Gastroesophageal sphincter (tissue), 4 donors: ENCODE measurements around the gene ZBTB8A. TPM values are rescaled to one million over a fixed set of nuclear protein-coding genes. Genes with fewer than 3 reads are reported as not detected.

Experiments
- ATAC-seq: fragments of 150-250 bp; one replicate; pipeline ENCODE4 v1.9.1; 2016; ENCODE audit warnings: mild to moderate bottlenecking, moderate library complexity
- H3K27ac ChIP-seq, 4 donors: fragments of 200-600 bp; sonication (generic) in 3 of 4; 1 replicate in 3 of 4; 2 replicates in 1 of 4; pipeline ENCODE4 v1.5.1; 2016 to 2019
- H3K27me3 ChIP-seq: fragments of 200-600 bp; sonication (generic); one replicate; pipeline ENCODE4 v1.5.1; 2019
- H3K36me3 ChIP-seq, 2 donors: fragments of 200-600 bp; sonication (generic); one replicate each; pipeline ENCODE4 v1.5.1; 2019; ENCODE audit warnings: control low read depth in 1 of 2
- H3K4me1 ChIP-seq, 3 donors: fragments of 200-600 bp; sonication (generic); 1 replicate in 2 of 3; 2 replicates in 1 of 3; pipeline ENCODE4 v1.5.1; 2016 to 2019; ENCODE audit warnings: control low read depth in 2 of 3
- H3K4me3 ChIP-seq, 2 donors: fragments of 200-600 bp; sonication (generic); one replicate each; pipeline ENCODE4 v1.5.1; 2019; ENCODE audit warnings: mild to moderate bottlenecking in 1 of 2, moderate library complexity in 1 of 2
- H3K9me3 ChIP-seq, 3 donors: fragments of 200-600 bp; sonication (generic); one replicate each; pipeline ENCODE4 v1.5.1; 2017 to 2019; ENCODE audit warnings: control low read depth in 2 of 3
- EP300 ChIP-seq: sonication (generic); formaldehyde crosslinking; IDR thresholded peaks from one replicate; pipeline ENCODE4 v1.6.1; 2017; ENCODE audit warnings: antibody characterized with exemption, mild to moderate bottlenecking
- POLR2A ChIP-seq, 2 donors: fragments of 450-650 bp; IDR thresholded peaks; one replicate each; pipeline ENCODE4 v1.6.1; 2017; ENCODE audit warnings: antibody characterized with exemption in 2 of 2, mild to moderate bottlenecking in 2 of 2, moderate library complexity in 1 of 2
- POLR2AphosphoS5 ChIP-seq: sonication (generic); formaldehyde crosslinking; IDR thresholded peaks from one replicate; pipeline ENCODE4 v1.6.1; 2017; ENCODE audit warnings: antibody characterized with exemption
- WGBS, 2 donors: methylation state at CpG; one replicate each; pipeline ENCODE4 v1.1.5; 2018; ENCODE audit warnings: low coverage in 1 of 2; 5-methylcytosine and 5-hydroxymethylcytosine counted together
- total RNA-seq, 4 donors: library from RNA; depleted of rRNA; stranded (reverse); fragments of >200 nt; gene quantifications; one replicate each; pipeline ENCODE4 v1.1.0, GENCODE V29; 2016
- TF ChIP-seq, protein P1 (sequence below), 4 experiments: fragments of 200-600 bp in 2 of 4; fragments of 450-650 bp in 2 of 4; sonication (generic) in 1 of 4; IDR thresholded peaks; one replicate each; pipeline ENCODE4 v1.5.1; 2017 to 2019; ENCODE audit warnings: antibody characterized with exemption in 4 of 4, mild to moderate bottlenecking in 2 of 4, moderate library complexity in 2 of 4

The ZBTB8A gene
- total RNA-seq, result 10 to 100 TPM in 1 of 4 donors, 1 to 10 TPM in 3; 8.4 to 10.9 (median 9.0) TPM

DNA sequence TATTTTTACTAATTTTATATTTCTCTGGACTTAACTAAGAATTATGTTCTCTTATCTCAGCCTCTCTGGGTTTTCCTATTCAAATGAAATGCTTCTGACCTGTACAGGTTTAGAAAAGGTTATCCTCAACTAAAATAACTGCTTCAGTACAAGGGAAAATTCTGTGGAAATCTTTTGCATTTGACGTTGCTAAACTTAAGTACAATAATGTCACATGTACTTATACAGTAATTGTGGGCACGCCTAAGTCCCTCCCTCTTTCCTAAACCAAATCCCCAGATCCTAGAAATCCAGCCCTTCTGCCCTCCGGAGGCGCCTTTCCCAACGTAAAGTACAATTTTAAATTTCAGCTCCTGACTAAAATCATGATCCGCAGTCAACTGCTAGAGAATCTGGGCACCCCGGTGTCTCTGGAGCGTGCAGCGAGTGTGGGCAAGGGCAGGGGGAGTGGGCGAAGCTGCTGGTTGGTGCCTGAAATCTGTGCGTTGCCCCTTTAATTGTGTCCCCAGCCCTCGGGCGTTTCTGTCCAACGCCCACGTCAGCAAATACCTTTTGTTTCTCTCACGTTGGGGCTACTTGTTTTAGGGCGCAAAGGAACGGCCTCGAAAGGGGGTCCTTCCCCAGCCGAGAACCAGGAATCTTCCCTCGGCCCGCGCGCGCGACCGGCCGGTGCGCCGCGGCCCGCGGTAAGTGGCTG, at the start of gene ZBTB8A:
ZBTB8A (plus strand) TSS at position 541 of the 697 bp plus-strand sequence. CDS start 53,505 bp downstream, outside the sequence.
- ATAC-seq, result peak; percentile 72
- Histone ChIP-seq H3K27me3 (no peaks in the 10 kb centered on the region), H3K9me3 (no peaks in the 10 kb centered on the region), H3K4me3 (peak within 1 kb of the TSS; percentile 76 to 88), H3K36me3 (no peaks in the 10 kb centered on the region), H3K27ac (peak within 1 kb of the TSS; percentile 85 to 91 (median 88)), H3K4me1 (peaks cover 0 to 28% (median 0%) of the 10 kb centered on the region in 3 donors)
- WGBS, 2 donors, result 0% methylated on average over 6 to 7 of the region's 33 CpGs
- TF ChIP-seq EP300, result no peak
- TF ChIP-seq POLR2AphosphoS5, result peak; percentile 43
- no peak for TF ChIP-seq POLR2A (IDR thresholded peaks at IDR 0.05)
- TF ChIP-seq, protein P1, sequence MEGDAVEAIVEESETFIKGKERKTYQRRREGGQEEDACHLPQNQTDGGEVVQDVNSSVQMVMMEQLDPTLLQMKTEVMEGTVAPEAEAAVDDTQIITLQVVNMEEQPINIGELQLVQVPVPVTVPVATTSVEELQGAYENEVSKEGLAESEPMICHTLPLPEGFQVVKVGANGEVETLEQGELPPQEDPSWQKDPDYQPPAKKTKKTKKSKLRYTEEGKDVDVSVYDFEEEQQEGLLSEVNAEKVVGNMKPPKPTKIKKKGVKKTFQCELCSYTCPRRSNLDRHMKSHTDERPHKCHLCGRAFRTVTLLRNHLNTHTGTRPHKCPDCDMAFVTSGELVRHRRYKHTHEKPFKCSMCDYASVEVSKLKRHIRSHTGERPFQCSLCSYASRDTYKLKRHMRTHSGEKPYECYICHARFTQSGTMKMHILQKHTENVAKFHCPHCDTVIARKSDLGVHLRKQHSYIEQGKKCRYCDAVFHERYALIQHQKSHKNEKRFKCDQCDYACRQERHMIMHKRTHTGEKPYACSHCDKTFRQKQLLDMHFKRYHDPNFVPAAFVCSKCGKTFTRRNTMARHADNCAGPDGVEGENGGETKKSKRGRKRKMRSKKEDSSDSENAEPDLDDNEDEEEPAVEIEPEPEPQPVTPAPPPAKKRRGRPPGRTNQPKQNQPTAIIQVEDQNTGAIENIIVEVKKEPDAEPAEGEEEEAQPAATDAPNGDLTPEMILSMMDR (IDR thresholded peaks at IDR 0.05), result peak in 1 of 4 experiments; percentile 8

- 81% methylated on average over 2 to 3 of the region's 3 CpGs for WGBS, 2 donors
- TF ChIP-seq POLR2A (IDR thresholded peaks at IDR 0.05) (no peak), EP300 (no peak), POLR2AphosphoS5 (no peak)
- TF ChIP-seq, protein P1 (IDR thresholded peaks at IDR 0.05), result no peak
- H3K4me3 ChIP-seq, result no peak overlapping the region
- no peak overlapping the region for H3K27ac ChIP-seq
- no peaks in the 10 kb centered on the region for H3K36me3 ChIP-seq
- no peaks in the 10 kb centered on the region for H3K4me1 ChIP-seq
- no peaks in the 10 kb centered on the region for H3K9me3 ChIP-seq
- no peaks in the 10 kb centered on the region for H3K27me3 ChIP-seq
- no peak for ATAC-seq
Observed at GRCh38 chr1:32489774-32490454, 49.3 kb upstream of the ZBTB8A start.

DNA sequence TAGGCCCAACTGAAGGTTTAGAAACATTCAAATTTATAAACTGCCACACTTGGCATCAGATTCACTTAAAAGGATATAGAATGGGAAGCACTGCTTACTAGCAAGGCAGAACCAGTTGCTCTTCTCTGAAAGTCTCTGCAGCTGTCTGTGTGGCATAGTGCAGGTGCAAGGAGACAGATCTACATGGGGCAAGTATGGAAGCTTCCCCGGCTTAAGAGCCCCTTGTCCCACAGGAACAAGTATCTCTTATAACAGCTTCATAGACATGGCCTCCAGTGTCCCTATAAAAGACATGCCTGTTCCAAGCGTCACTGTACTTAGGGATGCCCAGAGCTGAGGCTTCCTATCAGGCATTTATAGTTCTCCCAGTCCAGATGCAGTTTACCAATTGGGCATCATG, 47.8 kb upstream of the ZBTB8A start:
- Histone ChIP-seq H3K4me3 (no peak overlapping the region), H3K4me1 (peaks cover 0 to 9% (median 5%) of the 10 kb centered on the region in 3 donors), H3K36me3 (no peaks in the 10 kb centered on the region), H3K9me3 (no peaks in the 10 kb centered on the region), H3K27me3 (no peaks in the 10 kb centered on the region), H3K27ac (no peak overlapping the region)
- ATAC-seq, result no peak
- TF ChIP-seq, protein P1 (IDR thresholded peaks at IDR 0.05), result no peak
- TF ChIP-seq POLR2AphosphoS5 (no peak), POLR2A (IDR thresholded peaks at IDR 0.05) (no peak), EP300 (no peak)
- WGBS, 2 donors, result 85 to 90% methylated on average over 2 of the region's 2 CpGs

- ATAC-seq, result no peak
- no peak for TF ChIP-seq POLR2AphosphoS5
- no peak for TF ChIP-seq POLR2A (IDR thresholded peaks at IDR 0.05)
- TF ChIP-seq, protein P1 (IDR thresholded peaks at IDR 0.05), result no peak
- no peak for TF ChIP-seq EP300
- 42 to 43% methylated on average over 1 of the region's 1 CpG for WGBS, 2 donors
- no peak overlapping the region for H3K27ac ChIP-seq
- peaks cover 0 to 21% (median 6%) of the 10 kb centered on the region in 3 donors for H3K4me1 ChIP-seq
- H3K9me3 ChIP-seq, result no peaks in the 10 kb centered on the region
- H3K4me3 ChIP-seq, result no peak overlapping the region
- no peaks in the 10 kb centered on the region for H3K36me3 ChIP-seq
- no peaks in the 10 kb centered on the region for H3K27me3 ChIP-seq
Observed at GRCh38 chr1:32494196-32494595, 45.0 kb upstream of the ZBTB8A start.
